ENCODE results near the gene AMACR. TPM values are rescaled to one million over a fixed set of nuclear protein-coding genes. Genes with fewer than 3 reads are reported as not detected.

Gene AMACR
- total and polyA plus RNA-seq, 2 of the 8 experiments (the other 6 are each of a cell fraction or from before 2014, with no cell fraction given), result 9.1 to 12.6 TPM

DNA sequence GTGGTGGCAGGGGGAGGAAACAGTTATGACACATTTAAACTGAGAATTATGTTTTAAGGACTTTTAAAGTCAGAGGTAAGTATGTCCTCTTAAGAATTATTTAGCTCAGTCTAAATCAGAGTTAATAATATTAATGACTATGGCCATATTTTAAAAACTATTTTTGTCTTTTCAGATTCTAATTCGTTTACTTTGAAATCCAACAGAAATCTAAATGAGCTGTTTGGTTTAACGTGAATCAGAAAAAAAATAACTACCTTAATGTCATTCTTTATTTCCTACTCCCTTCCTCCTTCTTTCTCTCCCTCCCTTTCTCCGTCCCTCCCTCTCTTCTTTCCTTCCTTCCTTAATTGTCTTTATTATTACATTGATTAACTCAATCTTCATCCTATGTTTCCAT lies 20.5 kb upstream of the AMACR start:
- 82 to 100% methylated on average over 1 to 3 of the region's 3 CpGs for WGBS, 2 experiments (ENCODE audit: extremely low coverage in 1 of 2, insufficient coverage in 1 of 2, insufficient read length in 1 of 2, insufficient replicate concordance in 2 of 2, low coverage in 1 of 2, low lambda C conversion rate in 2 of 2, missing lambda C conversion rate in 1 of 2)
- H4K20me1 ChIP-seq (replicated peaks in 1 of 2; ENCODE audit: control insufficient read depth in 1 of 2, insufficient read depth in 2 of 2, low read length in 2 of 2), result no peaks in the 10 kb centered on the region
- H3K27ac ChIP-seq (ENCODE audit: low read depth, low read length), result no peak overlapping the region
- no peaks in the 10 kb centered on the region for H3K36me3 ChIP-seq (ENCODE audit: control insufficient read depth in 2 of 4, insufficient read depth in 4 of 4, low read length in 3 of 4)
- H4K91ac ChIP-seq (replicated peaks; ENCODE audit: insufficient read length, low read length), result no peak overlapping the region
- H3K79me1 ChIP-seq (ENCODE audit: low read depth, low read length), result no peaks in the 10 kb centered on the region
- no peaks in the 10 kb centered on the region for H3K23me2 ChIP-seq (ENCODE audit: low read depth, low read length)
- H2BK15ac ChIP-seq (ENCODE audit: low read length), result no peak overlapping the region
- H2AFZ ChIP-seq (ENCODE audit: low read length), result no peak overlapping the region
- ChIA-PET POLR2A (ENCODE audit: partially characterized antibody) (no interaction called here), CTCF (ENCODE audit: partially characterized antibody) (no interaction called here)
- H3K14ac ChIP-seq (ENCODE audit: insufficient read length), result no peak overlapping the region
- FAIRE-seq (no peak), DNase-seq (ENCODE audit: low read depth in 1 of 2, low spot score in 2 of 2) (no peak)
- H2AK5ac ChIP-seq (ENCODE audit: low read depth, low read length), result no peak overlapping the region
- no peak overlapping the region for H3K9ac ChIP-seq (replicated peaks in 1 of 4; ENCODE audit: extremely low read depth in 1 of 4, low read depth in 3 of 4, low read length in 3 of 4)
- H2BK120ac ChIP-seq (replicated peaks; ENCODE audit: low read depth, low read length), result no peak overlapping the region
- H2BK5ac ChIP-seq (ENCODE audit: low read depth, low read length), result no peak overlapping the region
- no peak overlapping the region for H3K18ac ChIP-seq (ENCODE audit: extremely low read depth, low read length)
- H3K9me3 ChIP-seq (ENCODE audit: insufficient read depth in 2 of 2, low read depth in 1 of 2, low read length in 1 of 2), result no peaks in the 10 kb centered on the region
- H3K4ac ChIP-seq (replicated peaks; ENCODE audit: insufficient read length, low read depth, low read length), result no peak overlapping the region
- H3K23ac ChIP-seq (ENCODE audit: insufficient read length), result no peak overlapping the region
- H4K8ac ChIP-seq (ENCODE audit: extremely low read depth, insufficient read depth, low read length), result no peak overlapping the region
- no peak overlapping the region for H3K4me2 ChIP-seq (ENCODE audit: insufficient read depth in 1 of 2, low read depth in 2 of 2, low read length in 2 of 2)
- H2BK12ac ChIP-seq (ENCODE audit: low read depth, low read length), result no peak overlapping the region
- no peaks in the 10 kb centered on the region for H3K79me2 ChIP-seq (ENCODE audit: control insufficient read depth in 1 of 2, insufficient read depth in 2 of 2, low read length in 2 of 2)
- H3K4me1 ChIP-seq (replicated peaks in 1 of 4; ENCODE audit: control insufficient read depth in 3 of 4, insufficient read depth in 4 of 4, low read length in 3 of 4), result no peaks in the 10 kb centered on the region
- H3K56ac ChIP-seq (replicated peaks; ENCODE audit: insufficient read length, low read depth, low read length), result no peak overlapping the region
- H3K27me3 ChIP-seq (replicated peaks in 1 of 4; ENCODE audit: control insufficient read depth in 3 of 4, extremely low read depth in 1 of 4, insufficient read depth in 3 of 4, low read length in 3 of 4), result no peaks in the 10 kb centered on the region
- H3K4me3 ChIP-seq (ENCODE audit: extremely low read depth in 1 of 4, insufficient read depth in 2 of 4, low read depth in 3 of 4, low read length in 4 of 4), result no peak overlapping the region
- no peak overlapping the region for H4K5ac ChIP-seq (ENCODE audit: insufficient read length, low read depth, low read length)
- no peak overlapping the region for H2BK20ac ChIP-seq (ENCODE audit: low read length)
- TF ChIP-seq YY1 (IDR thresholded peaks at IDR 0.05; ENCODE audit: low read depth, low read length), result no peak
- no peak for TF ChIP-seq RBBP5 (IDR thresholded peaks at IDR 0.05; ENCODE audit: borderline replicate concordance, low read depth, low read length)
- TF ChIP-seq FOSL1 (IDR thresholded peaks at IDR 0.05; ENCODE audit: insufficient read depth, low read depth, low read length), result no peak
- no peak for TF ChIP-seq CTBP2 (IDR thresholded peaks at IDR 0.05; ENCODE audit: borderline replicate concordance, insufficient read depth, insufficient read length, low read length)

Measured in H1 (cell line).